ENCODE measurements around the gene EMC9.
"Not testable (repeated sequence)": the region's sequence is repeated elsewhere in the genome, so short reads cannot be mapped to it uniquely, and the experiment has no call there.

EMC9 gene

GRCh38 chr14:24129410-24129998, 11.9 kb downstream of the EMC9 start:
- DNase-seq, result no peak

GRCh38 chr14:24127673-24128072, 13.7 kb downstream of the EMC9 start:
- no peak for DNase-seq

GRCh38 chr14:24126939-24127338, 14.5 kb downstream of the EMC9 start:
- DNase-seq, result no peak

GRCh38 chr14:24123424-24124417, 17.7 kb downstream of the EMC9 start:
- DNase-seq, result no peak

GRCh38 chr14:24122898-24123297, 18.5 kb downstream of the EMC9 start:
- DNase-seq, result no peak

GRCh38 chr14:24122416-24122815, 19.0 kb downstream of the EMC9 start:
- no peak for DNase-seq

DNA sequence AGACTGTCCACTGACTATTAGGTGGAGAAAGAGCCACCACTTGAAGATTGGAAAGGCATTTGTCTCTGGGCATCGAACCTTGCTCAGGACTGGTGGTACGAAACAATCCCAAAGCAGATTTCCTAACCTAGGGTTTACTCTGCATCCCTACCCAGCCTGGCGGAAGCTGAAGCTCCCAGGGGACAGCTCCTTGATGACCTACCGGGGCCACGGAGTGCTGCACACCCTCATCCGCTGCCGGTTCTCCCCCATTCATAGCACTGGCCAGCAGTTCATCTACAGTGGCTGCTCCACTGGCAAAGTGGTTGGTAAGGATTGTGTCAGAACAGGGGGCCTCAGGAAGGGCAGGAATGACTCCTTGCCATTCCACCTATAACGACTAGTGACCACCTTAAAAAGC, 20.2 kb downstream of the EMC9 start:
- DNase-seq, result no peak

- no peak for DNase-seq
Observed at GRCh38 chr14:24119691-24120090, 21.7 kb downstream of the EMC9 start.

- DNase-seq, result no peak
Observed at GRCh38 chr14:24117179-24117578, 24.2 kb downstream of the EMC9 start.

GRCh38 chr14:24116128-24116814, 25.1 kb downstream of the EMC9 start:
- no peak for DNase-seq

DNA sequence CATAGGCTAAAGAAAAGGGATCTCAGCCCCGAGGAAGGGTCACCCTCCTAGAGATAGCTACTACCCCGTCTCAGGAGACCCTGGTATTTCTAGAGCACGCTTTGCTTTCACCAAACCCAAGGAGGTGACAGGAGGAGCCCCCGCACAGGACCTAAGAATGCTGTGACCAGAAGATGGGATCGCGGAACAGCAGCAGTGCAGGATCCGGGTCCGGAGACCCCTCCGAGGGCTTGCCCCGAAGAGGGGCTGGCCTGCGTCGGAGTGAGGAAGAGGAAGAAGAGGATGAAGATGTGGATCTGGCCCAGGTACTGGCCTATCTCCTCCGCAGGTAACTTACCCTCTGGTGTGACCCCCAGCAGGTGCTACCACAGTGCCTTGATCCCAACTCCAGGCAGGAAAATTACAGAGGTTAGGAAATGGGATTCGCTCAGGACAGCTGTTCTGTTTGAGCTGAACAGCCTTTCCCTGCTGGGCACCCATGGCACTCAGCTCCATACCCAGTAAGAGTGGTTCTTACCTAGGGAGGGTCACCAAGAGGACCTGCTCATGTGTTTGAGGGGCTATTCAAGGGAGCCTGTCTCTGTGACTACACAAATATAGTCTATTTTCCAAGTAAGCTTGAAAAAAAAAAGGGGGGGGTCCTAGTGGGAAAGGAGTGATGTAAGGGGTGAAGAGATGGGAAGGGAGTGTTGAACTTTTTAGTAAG, 25.8 kb downstream of the EMC9 start:
- DNase-seq, result no peak

DNA sequence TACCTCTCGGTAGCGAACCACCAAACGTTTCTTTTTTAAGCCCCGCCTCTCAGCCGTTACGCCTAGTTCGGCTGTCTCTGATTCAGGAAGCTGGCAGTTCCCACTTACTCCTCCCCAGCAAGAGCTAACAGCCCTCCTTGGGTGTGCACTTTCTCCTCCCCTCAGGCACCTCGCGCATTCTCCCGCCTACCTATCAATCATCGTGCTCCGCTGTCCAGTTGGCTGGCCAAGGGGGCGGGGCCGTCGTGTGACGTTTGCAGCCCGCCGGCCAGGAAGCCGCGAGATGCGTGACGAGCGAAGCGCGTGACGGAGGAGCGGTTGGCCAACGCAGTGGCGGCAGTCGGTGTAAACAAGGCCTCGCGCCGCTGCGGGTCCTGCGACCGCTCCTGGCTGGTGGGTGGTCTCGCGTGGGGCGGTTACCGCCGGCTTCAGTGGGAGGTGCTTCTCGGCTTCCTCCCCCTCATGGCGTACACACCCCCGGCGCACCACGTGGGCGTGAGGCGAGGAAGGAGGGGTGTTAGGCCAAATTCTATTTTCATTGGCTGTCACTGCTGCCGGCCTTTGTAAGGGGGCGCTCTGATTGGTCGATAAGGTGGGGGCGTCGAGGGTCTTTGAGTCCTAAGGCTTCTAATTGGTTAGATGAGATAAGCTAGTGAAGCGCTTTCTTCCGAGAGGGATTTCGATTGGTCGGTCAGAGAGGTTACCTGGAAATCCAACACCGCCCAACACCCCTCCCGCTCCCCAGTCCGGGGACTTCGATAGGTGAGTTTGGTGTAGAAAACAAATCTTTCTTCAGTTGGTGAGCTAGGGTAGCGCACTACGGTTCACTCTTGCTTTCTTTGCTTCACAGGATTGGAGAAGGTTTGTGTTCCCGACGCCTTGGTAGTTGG, 26.6 kb downstream of the EMC9 start, which contains the start of the genes DCAF11 and NRL:
Gene DCAF11 (plus strand): TSS at position 246 of the 890 bp plus-strand sequence. CDS start 818 bp downstream, outside the sequence.
Gene NRL (minus strand): TSS at position 418 of the 890 bp plus-strand sequence. CDS start 32,101 bp downstream, outside the sequence.
- peak; percentile 99 for DNase-seq

DNA sequence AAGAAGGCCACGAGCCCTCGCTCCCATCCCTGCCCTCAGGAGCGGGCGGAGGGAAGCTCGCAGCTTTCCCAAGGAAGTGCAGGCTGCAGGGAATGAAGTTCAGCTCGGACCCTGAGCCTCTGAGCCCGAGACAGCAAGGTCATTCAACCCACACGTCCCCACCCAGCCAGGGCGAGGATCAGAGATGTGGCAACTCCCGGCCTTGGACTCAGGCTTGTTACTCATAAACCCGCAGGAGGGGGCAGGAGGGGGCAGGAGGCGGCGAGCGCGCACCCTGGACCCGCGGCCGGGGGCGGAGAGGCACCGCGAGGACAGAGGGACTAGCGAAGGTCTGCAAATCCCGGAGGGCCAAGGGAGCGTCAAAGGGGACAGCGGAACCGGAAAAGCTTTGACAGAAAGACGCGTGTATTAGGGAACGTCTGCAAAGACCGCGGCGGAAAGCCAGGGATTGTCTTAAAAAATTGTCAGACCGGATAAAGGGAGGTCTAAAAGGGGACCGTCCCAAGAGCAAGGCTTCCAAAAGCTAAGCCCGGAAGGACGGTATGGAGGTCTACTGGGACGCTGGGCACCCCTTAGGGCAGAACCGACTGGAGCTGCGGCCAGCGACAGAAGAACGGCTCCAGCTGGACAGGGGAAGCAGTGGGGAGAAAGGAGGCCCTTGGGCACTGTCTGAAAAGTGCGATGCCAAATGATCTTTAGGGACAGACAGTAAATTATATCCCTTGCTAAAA, 27.4 kb downstream of the EMC9 start:
- DNase-seq, result peak; percentile 89

GRCh38 chr14:24113379-24113800, 28.0 kb downstream of the EMC9 start:
- DNase-seq, result no peak

DNA sequence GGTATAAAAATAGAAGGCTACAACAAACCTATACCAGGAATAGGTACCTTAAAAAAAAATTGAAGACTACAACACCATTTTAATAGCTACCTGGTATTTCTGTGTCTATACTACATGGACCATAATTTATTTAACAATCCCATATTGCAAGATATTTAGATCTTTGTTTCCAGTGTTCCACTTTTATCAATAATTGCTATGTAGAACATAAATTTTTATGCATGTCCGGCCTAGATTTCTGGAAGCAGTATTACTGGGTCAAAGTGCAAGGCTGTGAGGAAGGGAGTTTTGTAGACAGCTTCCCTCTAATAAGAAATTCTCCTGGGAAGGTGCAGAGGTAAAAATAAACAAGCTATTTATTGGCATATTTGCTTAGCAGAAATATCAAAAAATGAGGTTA, 30.9 kb downstream of the EMC9 start:
- DNase-seq, result no peak

GRCh38 chr14:24110060-24110459, 31.3 kb downstream of the EMC9 start:
- no peak for DNase-seq

GRCh38 chr14:24108336-24108874, 33.0 kb downstream of the EMC9 start:
- DNase-seq, result no peak

GRCh38 chr14:24106672-24107271, 34.6 kb downstream of the EMC9 start:
- DNase-seq, result no peak

DNA sequence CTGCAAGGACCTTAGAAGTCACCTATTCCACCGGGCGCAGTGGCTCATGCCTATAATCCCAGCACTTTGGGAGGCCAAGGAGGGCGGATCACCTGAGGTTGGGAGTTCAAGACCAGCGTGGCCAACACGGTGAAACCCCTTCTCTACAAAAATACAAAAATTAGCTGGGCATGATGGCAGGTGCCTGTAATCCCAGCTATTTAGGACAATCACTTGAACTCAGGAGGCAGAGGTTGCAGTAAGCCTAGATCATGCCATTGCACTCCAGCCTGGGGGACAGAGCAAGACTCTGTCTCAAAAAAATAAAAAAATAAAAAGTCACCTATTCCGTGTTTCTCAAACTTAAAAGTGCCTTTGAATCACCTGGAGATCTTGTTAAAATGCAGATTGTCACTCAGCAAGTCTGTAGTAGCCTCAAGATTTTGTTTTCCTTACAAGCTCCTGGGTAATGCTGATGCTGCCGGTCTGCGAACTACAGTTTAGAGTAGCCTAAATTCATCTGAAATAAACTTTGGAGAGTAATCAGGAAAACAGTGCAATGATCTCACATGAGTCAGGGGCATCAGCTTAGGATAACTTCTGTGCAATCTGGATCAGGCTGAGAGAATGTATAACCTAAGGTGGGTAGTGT, 35.7 kb downstream of the EMC9 start:
- not testable (repeated sequence) for DNase-seq

DNA sequence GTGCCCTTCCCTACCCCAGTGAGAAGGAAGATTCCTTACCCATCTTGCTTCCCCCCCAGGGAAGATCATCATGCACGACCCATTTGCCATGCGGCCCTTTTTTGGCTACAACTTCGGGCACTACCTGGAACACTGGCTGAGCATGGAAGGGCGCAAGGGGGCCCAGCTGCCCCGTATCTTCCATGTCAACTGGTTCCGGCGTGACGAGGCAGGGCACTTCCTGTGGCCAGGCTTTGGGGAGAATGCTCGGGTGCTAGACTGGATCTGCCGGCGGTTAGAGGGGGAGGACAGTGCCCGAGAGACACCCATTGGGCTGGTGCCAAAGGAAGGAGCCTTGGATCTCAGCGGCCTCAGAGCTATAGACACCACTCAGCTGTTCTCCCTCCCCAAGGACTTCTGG, 37.9 kb downstream of the EMC9 start:
- no peak for DNase-seq

Measured in activated CD4-positive, alpha-beta T cell treated with anti-CD3 and anti-CD28 coated beads for 48 hours (primary cell).